Ascending aorta (tissue), 2 donors: ENCODE data around the gene FCAR. TPM values are rescaled to one million over a fixed set of nuclear protein-coding genes. Genes with fewer than 3 reads are reported as not detected.
A peak's percentile ranks its signal among the peaks of the same experiment; 100 is the strongest.
"Not testable (repeated sequence)": the region's sequence is repeated elsewhere in the genome, so short reads cannot be mapped to it uniquely, and the experiment has no call there.

Experiments used
- DNase-seq, 2 donors: peaks; one replicate each; pipeline ENCODE4 v3.0.0-alpha.2; 2019; ENCODE audit warnings: low spot score in 2 of 2
- H3K27ac ChIP-seq, 2 donors: fragments of 200-600 bp; sonication (generic); one replicate each; pipeline ENCODE4 v1.5.1; 2016 to 2017; ENCODE audit warnings: mild to moderate bottlenecking in 1 of 2
- H3K27me3 ChIP-seq: fragments of 200-600 bp; sonication (generic); one replicate; pipeline ENCODE4 v1.5.1; 2017
- H3K36me3 ChIP-seq, 2 donors: fragments of 200-600 bp; sonication (generic); one replicate each; pipeline ENCODE4 v1.5.1; 2016
- H3K4me1 ChIP-seq, 2 donors: fragments of 200-600 bp; sonication (generic); one replicate each; pipeline ENCODE4 v1.5.1; 2016 to 2017; ENCODE audit warnings: mild to moderate bottlenecking in 1 of 2
- H3K4me3 ChIP-seq, 2 donors: fragments of 200-600 bp; sonication (generic); one replicate each; pipeline ENCODE4 v1.5.1; 2016 to 2017; ENCODE audit warnings: mild to moderate bottlenecking in 1 of 2
- H3K9me3 ChIP-seq, 2 donors: fragments of 200-600 bp; sonication (generic); one replicate each; pipeline ENCODE4 v1.5.1; 2016
- intact Hi-C: fragments of 100-400 bp; cut with DNase I; formaldehyde crosslinking; loops from one replicate; pipeline ENCODE4 v1.15.1; 2023
- total RNA-seq: library from RNA; depleted of rRNA; stranded (reverse); fragments of >200 nt; gene quantifications from one replicate; pipeline ENCODE4 v1.1.0, GENCODE V29; 2016
- TF ChIP-seq, protein P1 (sequence below), 3 experiments: fragments of 200-600 bp in 2 of 3; fragments of 450-650 bp in 1 of 3; sonication (generic) in 2 of 3; IDR thresholded peaks; one replicate each; pipeline ENCODE4 v1.5.1; 2016 to 2019; ENCODE audit warnings: antibody characterized with exemption in 3 of 3, mild to moderate bottlenecking in 1 of 3, moderate library complexity in 1 of 3

Gene FCAR
- total RNA-seq, 1 donor from 2014 or later: not detected

- no peak within 1 kb of the TSS for H3K27ac ChIP-seq
- TF ChIP-seq, protein P1, sequence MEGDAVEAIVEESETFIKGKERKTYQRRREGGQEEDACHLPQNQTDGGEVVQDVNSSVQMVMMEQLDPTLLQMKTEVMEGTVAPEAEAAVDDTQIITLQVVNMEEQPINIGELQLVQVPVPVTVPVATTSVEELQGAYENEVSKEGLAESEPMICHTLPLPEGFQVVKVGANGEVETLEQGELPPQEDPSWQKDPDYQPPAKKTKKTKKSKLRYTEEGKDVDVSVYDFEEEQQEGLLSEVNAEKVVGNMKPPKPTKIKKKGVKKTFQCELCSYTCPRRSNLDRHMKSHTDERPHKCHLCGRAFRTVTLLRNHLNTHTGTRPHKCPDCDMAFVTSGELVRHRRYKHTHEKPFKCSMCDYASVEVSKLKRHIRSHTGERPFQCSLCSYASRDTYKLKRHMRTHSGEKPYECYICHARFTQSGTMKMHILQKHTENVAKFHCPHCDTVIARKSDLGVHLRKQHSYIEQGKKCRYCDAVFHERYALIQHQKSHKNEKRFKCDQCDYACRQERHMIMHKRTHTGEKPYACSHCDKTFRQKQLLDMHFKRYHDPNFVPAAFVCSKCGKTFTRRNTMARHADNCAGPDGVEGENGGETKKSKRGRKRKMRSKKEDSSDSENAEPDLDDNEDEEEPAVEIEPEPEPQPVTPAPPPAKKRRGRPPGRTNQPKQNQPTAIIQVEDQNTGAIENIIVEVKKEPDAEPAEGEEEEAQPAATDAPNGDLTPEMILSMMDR (IDR thresholded peaks at IDR 0.05): no peak
These were observed 31.9 kb downstream of the FCAR start, which contains the start of gene NCR1 for GRCh38 chr19:54905803-54906511. Gene NCR1 (plus strand): TSS chr19:54906148. CDS start chr19:54906188, 40 bp downstream.

DNA sequence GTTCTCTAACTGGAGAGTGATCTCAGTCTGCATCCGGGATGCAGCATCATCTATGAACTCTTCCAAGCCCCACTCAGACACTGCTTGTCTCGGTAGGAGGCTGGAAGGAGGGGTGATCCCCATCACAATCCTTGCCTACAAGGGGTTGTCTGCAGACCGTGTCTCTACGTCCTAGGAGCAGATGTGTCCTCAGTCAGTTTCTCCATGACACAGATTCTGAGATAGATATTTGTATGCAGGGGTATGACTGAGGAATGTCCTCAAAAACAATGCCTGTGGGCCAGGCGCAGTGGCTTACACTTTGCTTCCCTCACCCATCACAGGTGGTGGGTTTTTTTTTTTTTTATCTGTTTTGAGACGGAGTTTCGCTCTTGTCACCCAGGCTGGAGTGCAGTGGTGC lies 32.8 kb downstream of the FCAR start:
- Histone ChIP-seq H3K9me3 (no peaks in the 10 kb centered on the region), H3K27me3 (no peaks in the 10 kb centered on the region), H3K27ac (no peak overlapping the region), H3K36me3 (no peaks in the 10 kb centered on the region), H3K4me3 (no peak overlapping the region), H3K4me1 (no peaks in the 10 kb centered on the region)
- TF ChIP-seq, protein P1 (IDR thresholded peaks at IDR 0.05): no peak
- intact Hi-C loops: no loop called here
- DNase-seq: no peak

More at GRCh38 chr19:54905803-54906511, 31.9 kb downstream of the FCAR start, which contains the start of gene NCR1:
- Histone ChIP-seq H3K9me3 (no peaks in the 10 kb centered on the region), H3K4me1 (no peaks in the 10 kb centered on the region), H3K4me3 (no peak within 1 kb of the TSS), H3K36me3 (no peaks in the 10 kb centered on the region), H3K27me3 (no peaks in the 10 kb centered on the region)
- intact Hi-C loops: no loop called here
- no peak for DNase-seq

DNA sequence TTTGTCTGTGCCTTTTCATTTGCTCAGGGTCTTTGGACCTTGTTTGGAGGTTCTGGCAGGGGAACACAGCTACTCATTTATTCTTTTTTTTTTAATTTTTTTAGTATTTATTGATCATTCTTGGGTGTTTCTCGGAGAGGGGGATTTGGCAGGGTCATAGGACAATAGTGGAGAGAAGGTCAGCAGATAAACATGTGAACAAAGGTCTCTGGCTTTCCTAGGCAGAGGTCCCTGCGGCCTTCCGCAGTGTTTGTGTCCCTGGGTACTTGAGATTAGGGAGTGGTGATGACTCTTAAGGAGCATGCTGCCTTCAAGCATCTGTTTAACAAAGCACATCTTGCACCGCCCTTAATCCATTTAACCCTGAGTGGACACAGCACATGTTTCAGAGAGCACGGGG lies 33.9 kb downstream of the FCAR start:
- H3K36me3 ChIP-seq, H3K9me3 ChIP-seq, H3K27me3 ChIP-seq, H3K27ac ChIP-seq, DNase-seq, H3K4me3 ChIP-seq, intact Hi-C loops, H3K4me1 ChIP-seq: not testable (repeated sequence)

- Histone ChIP-seq H3K4me3 (no peak overlapping the region), H3K36me3 (no peaks in the 10 kb centered on the region), H3K27ac (no peak overlapping the region), H3K4me1 (no peaks in the 10 kb centered on the region), H3K9me3 (no peaks in the 10 kb centered on the region), H3K27me3 (no peaks in the 10 kb centered on the region)
- intact Hi-C loops: no loop called here
- TF ChIP-seq, protein P1 (IDR thresholded peaks at IDR 0.05): no peak
- no peak for DNase-seq
These were observed 42.8 kb downstream of the FCAR start for GRCh38 chr19:54916822-54917221.

- no peak for DNase-seq
- Histone ChIP-seq H3K4me3 (no peak overlapping the region), H3K27ac (no peak overlapping the region), H3K36me3 (no peaks in the 10 kb centered on the region), H3K27me3 (no peaks in the 10 kb centered on the region), H3K4me1 (no peaks in the 10 kb centered on the region), H3K9me3 (no peaks in the 10 kb centered on the region)
- TF ChIP-seq, protein P1 (IDR thresholded peaks at IDR 0.05): no peak
- intact Hi-C loops: no loop called here
These were observed 44.5 kb downstream of the FCAR start for GRCh38 chr19:54918499-54918898.

DNA sequence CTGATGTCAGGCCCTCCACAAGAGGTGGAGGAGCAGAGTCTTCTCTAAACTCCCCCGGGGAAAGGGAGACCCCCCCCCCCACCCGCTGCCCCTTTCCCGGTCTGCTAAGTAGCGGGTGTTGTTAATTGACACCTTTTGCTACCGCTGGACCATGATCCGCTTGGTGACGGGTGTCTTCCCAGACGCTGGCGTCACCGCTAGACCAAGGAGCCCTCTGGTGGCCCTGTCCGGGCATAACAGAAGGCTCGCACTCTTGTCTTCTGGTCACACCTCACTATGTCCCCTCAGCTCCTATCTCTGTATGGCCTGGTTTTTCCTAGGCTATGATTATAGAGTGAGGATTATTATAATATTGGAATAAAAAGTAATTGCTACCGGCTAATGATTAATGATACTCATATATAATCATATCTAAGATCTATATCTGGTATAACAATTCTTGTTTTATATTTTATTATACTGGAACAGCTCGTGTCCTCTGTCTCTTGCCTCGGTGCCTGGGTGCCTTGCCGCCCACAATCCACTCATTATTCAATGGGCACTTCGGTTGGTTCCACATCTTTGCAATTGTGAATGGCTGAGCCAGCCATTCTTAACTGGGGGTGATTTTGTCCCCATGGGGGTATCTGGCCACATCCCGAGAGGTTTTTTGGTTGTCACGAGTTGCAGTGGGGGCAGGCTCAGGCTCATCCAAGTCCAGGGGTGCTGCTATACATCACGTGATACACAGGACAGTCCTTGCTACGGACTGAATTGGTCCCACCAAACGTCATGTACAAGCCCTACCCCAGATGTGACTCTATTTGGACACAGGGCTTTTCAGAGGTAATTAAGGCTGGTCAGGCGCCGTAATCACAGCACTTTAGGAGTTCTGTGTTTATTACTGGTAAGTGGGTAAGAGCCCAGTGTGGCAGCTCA lies 45.9 kb downstream of the FCAR start:
- H3K4me3 ChIP-seq, H3K9me3 ChIP-seq, H3K27ac ChIP-seq, DNase-seq, H3K27me3 ChIP-seq, H3K4me1 ChIP-seq, H3K36me3 ChIP-seq, intact Hi-C loops: not testable (repeated sequence)
- TF ChIP-seq, protein P1 (IDR thresholded peaks at IDR 0.05): peak in 1 of 3 experiments; percentile 8
